SHP77 treated with DMSO at 0.1 percent for 48 hours (cell line): Measurements from ENCODE around the gene CHRDL2.

ENCODE experiments used
- DNase-seq: peaks from one replicate; lab custom pipeline; 2025; lab: John Stamatoyannopoulos, UW

Gene CHRDL2

GRCh38 chr11:74710281-74710938 is 20.8 kb downstream of the CHRDL2 start:
- DNase-seq = no peak

DNA sequence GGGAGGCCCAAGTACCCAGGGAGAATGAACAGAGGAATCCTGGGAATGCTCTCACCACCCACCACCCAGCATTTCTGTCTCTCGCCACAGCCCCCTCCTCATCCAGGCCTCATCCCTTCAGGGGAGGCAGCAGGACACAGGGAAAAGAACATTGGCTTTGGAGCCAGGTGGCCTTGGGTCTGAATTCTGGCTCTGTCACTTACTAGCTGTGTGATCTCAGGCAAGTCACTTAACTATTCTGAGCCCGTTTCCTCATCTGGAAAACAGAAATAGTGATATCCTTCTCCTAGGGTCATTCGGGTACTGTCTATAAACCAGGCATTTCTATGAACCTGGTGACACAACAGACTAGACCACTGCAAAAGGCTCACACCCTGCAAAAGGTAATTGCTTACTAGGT is 22.1 kb downstream of the CHRDL2 start:
- DNase-seq = no peak

DNA sequence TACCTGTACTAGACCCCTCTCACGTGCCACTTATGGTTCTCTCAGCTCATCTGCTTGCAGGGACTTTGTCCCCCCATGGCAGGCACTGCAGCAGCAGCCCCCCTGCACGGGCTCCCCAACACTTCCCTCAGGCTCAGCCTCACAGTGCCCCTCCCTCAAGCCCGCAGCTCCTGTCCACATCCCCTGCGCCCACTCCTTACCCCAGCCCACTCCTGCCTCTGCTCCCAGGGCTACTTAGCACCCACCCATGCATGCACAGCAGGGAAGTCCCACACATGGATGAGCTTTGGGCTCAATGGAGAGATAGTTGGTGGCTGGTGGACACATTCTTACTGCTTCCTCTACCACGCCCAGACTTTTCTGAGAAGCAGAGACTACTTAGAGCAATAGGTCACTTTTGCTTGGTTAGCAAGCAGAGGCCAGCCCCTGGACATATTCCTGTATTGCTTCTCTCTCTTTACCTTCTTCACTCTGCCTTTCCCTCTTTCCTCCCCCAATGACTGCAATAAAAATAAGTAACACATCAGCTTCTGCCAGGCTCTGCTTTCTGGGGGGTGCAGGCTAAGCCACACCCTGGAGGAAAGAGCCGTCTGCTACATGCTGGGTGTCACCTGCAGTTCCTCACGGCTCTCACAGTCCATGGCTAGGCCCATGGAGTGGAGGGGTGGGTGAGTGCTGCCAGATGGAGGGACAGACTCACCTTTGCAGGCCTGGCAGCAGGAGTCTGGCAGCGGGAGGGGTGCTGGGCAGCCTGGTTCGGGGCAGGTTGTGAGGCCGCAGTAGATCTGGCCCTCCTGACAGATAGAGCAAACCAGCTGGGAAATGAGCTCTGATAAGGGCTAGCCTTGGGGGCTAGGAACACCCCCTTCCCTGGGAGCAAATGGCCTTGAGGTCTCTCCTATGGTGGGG is 23.4 kb downstream of the CHRDL2 start:
- DNase-seq = no peak

- DNase-seq = no peak
Measured at GRCh38 chr11:74707182-74707581, 24.0 kb downstream of the CHRDL2 start.

DNA sequence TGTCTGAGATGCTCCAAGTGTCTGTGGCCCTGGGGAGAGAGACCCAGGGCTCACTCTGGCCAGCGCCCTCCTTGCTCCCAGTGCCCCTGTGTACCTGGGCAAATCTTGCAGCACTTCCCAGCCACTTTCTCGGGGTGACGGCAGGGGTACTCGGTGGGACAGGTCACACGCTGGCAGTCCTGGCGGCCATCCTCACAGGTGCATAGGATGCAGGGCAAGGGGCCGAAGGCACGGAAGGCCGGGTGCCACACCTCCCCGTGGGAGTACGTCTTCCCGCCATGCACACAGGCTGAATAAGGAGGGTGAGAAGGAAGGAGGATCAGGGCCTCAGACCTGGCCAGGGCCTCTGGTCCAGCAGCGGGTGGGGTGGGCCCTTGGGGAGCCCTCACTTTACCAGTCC is 28.0 kb downstream of the CHRDL2 start:
- no peak for DNase-seq

- peak; percentile 35 for DNase-seq
Measured at GRCh38 chr11:74702383-74703007, 28.7 kb downstream of the CHRDL2 start.

- DNase-seq = no peak
Measured at GRCh38 chr11:74701351-74701750, 29.9 kb downstream of the CHRDL2 start.

DNA sequence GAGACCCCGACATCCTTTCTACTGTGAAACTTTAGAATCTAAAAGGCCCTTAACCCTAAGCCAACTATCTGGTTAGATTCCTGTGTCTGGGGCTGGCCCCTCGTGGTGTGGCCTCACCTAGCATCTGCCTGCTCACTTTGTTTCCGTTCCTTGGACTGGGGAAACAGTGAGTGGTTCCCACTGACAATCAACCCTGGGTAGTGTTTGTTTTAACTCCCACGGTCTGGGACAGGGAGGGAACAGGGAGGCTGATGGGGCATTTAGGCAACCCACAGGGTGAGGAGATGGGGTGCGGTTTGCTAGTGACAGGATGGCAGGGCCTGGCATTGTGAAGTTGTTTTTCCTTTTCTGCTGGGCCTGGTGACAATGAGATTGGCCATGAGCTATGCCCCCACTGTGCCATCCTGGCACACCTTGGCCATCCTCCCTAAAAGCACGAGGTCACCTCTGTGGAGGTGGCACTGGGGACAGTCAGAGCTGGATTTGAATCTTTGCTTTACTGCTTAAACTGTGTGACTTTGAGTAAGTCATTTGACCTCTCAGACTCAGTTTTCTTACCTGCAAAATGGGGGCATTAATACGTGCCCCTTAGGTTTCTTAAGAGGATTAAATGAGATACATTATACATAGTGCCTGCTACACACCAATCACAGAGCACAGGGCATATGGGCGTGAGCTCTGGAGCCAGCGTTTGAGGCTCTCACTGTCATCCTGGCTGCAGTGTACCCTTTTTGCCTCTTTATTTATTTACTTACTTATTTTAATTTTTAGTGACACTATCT is 31.4 kb downstream of the CHRDL2 start:
- DNase-seq = no peak

GRCh38 chr11:74697722-74698121 is 33.5 kb downstream of the CHRDL2 start:
- DNase-seq = no peak

GRCh38 chr11:74696939-74697675 is 34.1 kb downstream of the CHRDL2 start:
- no peak for DNase-seq

DNA sequence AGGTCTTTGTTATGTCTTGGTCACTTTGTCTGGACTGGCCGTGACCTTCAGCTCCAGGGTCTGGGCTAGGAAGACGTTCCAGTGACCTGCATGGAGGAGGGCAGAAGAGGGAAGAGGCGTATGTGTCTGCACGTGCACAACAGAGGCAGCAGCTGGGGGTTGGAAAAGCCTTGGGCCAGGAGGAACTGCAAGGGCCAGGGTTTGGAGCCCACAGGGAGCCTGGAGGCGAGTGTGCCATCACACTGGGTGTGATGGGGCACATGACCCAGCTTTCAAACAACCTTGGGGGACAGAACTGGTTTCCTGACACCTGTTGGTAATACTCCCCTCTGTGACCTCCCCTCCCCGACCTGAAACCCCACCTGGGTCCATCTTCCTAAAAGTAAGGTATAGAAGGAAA is 34.7 kb downstream of the CHRDL2 start:
- no peak for DNase-seq

DNA sequence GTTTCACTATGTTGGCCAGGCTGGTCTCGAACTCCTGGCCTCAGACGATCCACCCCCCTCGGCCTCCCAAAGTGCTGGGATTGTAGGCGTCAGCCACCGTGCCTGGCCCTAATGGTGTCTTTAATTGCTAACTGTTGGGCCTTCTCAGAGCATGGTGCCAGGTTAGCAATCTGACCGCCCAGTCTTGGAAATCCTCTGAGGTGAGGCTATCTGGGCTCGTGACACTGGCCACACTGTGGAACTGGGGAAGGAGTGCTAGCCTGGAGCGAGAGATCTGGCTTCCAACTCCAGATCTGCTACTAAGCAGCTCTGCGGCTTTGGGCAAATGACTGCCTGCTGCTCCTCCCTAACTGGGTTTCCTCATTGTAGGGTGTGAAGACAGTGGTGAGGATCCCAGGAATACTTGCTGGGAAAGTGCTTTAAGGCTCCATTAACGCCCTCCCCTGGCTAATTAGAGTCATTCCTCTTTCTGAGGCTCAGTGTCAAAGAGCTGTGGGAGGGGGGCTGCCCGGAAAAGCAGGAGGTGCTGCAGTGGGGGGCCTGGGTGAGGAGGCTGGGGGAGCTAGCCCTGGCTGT is 35.4 kb downstream of the CHRDL2 start:
- DNase-seq = no peak

DNA sequence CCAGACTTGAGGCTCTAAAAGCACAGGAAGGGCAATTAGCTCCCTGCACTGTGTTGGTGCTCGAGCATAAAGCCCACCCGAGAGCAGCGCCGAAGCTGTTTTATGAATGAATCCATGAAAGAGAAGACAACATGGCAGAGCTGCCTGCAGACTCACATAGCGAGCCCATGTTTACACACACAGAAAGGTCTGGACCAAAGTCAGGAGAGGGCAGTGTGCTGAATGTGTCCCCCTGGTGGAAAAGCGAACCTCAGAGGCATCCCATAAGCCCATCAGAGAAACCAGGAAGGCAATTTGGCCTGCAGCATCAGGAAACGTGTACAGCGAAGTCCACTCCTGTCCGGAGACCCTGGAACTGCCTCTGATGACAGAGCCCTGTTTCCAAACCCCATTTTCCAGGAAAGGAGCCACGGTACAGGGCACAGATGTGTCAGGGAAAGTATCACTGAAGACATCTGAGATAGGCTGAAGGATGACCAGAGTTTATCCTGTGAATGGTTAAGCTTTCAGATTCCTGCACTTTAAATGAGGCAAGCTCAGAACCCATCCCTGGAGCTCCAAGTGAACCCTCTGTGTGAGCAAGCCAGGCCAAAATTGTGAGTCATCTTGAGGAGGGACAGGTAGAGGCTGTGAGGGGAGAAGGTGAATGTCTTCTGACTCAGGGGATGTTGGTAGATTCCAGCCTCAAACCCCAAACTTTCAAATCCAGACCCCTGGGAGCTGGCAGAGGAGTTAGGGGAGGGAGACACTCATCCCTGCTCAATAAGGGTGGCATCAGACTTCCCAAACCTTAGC is 36.9 kb downstream of the CHRDL2 start:
- DNase-seq = no peak

DNA sequence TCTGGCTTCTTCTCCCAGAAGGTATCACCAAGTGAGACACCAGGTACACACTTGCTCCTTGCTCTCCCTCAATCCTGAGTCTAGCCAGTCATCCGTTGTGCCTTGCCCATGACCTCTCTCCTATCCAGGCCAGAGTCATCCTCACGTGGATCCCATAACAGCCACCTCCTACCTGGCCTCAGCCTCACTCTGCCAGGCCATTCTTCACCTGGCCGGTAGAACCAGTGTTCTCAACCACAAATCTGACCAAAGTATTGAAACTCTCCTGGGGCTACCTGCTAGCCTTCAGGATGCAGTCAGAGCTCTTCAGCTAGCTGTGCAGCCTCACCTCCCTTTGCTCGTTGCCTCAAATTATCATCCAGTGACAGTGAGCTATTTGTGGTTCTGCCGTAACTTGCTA is 37.7 kb downstream of the CHRDL2 start:
- no peak for DNase-seq

GRCh38 chr11:74691755-74692154 is 39.5 kb downstream of the CHRDL2 start:
- no peak for DNase-seq

- no peak for DNase-seq
Measured at GRCh38 chr11:74689666-74690065, 41.6 kb downstream of the CHRDL2 start.

DNA sequence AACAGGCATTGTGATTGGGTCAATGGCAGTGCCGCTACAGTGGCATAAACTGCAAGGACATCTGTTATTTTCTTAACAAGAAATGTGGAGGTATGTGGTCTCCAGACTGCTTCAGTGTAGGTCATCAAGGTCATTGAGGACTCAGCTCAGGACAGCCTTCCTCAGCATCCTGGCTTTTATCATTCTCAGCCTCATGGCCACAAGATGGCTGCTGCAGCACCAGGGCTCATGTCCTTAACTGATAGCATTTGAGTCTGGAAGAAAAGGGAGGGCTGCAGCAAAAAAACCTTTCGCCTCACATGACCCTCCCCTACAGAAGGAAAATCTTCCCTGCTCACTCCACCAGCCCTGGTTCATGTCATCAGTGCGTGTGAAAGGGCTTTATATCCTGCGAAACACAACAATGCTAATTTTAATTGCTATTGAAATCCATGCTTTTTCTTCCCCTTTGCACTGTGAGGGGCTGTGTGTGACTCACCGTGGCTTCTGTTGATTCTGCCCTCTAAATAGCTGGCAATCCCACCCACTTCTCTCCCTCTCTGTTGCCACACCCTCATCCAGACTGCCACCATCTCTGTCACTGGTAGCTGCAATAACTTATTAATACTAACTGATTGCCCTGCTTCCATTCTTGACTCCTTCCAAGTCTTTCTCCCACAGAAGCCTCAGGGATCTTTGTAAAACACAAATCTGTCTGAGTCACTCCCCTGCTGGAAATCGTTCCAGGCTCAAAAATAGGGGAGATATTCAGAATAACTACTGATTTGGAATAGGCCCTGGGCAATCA is 43.8 kb downstream of the CHRDL2 start:
- no peak for DNase-seq

DNA sequence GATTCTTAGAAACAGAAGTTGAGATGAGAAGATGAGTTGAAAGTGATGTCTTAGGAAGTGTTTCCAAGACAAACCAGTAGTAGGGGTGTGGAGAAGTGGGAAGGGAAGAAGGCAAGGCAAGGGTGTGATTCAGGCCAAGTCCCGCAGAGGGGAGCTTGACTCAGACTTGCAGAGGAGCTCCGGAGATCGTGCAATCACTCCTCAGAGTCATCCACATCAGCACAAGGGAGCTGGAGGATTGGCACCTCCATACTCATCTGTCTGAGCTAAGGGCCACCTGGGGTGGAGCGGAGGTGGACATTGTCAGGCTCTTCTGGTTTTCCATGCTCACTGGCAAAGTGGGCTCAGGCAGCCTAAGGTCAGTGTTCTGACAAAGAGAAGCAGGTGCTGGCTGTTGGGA is 44.4 kb downstream of the CHRDL2 start:
- no peak for DNase-seq

- no peak for DNase-seq
Measured at GRCh38 chr11:74685905-74686304, 45.3 kb downstream of the CHRDL2 start.

- no peak for DNase-seq
Measured at GRCh38 chr11:74685338-74685737, 45.9 kb downstream of the CHRDL2 start.
